ENCODE results near the gene MRPS26.
"Not testable (repeated sequence)": the region's sequence is repeated elsewhere in the genome, so short reads cannot be mapped to it uniquely, and the experiment has no call there.

- TF ChIP-seq CTCF (tag by site-specific recombination; IDR thresholded peaks at IDR 0.05); WT1 (tag by site-specific recombination; IDR thresholded peaks at IDR 0.05); GLI4 (tag by site-specific recombination; IDR thresholded peaks at IDR 0.05); YY1 (tag by site-specific recombination; IDR thresholded peaks at IDR 0.05); ZNF350 (tag by site-specific recombination; IDR thresholded peaks at IDR 0.05); ZNF555 (tag by site-specific recombination; conservative IDR thresholded peaks at IDR 0.05); ZNF274 (IDR thresholded peaks at IDR 0.05; ENCODE audit: low read length); ZNF274 (tag by site-specific recombination; IDR thresholded peaks at IDR 0.05; ENCODE audit: borderline replicate concordance); ZNF670 (tag by site-specific recombination; IDR thresholded peaks at IDR 0.05; ENCODE audit: low read depth); ZNF184 (tag by site-specific recombination; IDR thresholded peaks at IDR 0.05); ZNF10 (tag by site-specific recombination; IDR thresholded peaks at IDR 0.05); ZBTB8A (tag by site-specific recombination; IDR thresholded peaks at IDR 0.05); ZNF660 (tag by site-specific recombination; IDR thresholded peaks at IDR 0.05): not testable (repeated sequence)
Measured at GRCh38 chr20:3022559-3023490, 23.0 kb upstream of the MRPS26 start.
